Lower leg skin (tissue), 4 donors: ENCODE data around the gene MSH3. TPM values are rescaled to one million over a fixed set of nuclear protein-coding genes. Genes with fewer than 3 reads are reported as not detected.

ENCODE experiments used
- DNase-seq, 2 donors: peaks; one replicate each; pipeline ENCODE4 v3.0.0-alpha.2; 2019; ENCODE audit warnings: low spot score in 2 of 2
- H3K4me3 ChIP-seq: fragments of 200-600 bp; sonication (generic); 2 replicates; pipeline ENCODE4 v1.5.1; 2017; ENCODE audit warnings: mild to moderate bottlenecking, low read depth; ENCODE audit not compliant: poor library complexity, severe bottlenecking
- CTCF ChIP-seq, 3 donors: fragments of 450-650 bp; IDR thresholded peaks; one replicate each; pipeline ENCODE4 v1.5.1; 2016; ENCODE audit warnings: antibody characterized with exemption in 3 of 3, mild to moderate bottlenecking in 3 of 3, moderate library complexity in 2 of 3
- POLR2A ChIP-seq, 2 donors: fragments of 450-650 bp; IDR thresholded peaks; one replicate each; pipeline ENCODE4 v1.6.1; 2016 to 2017; ENCODE audit warnings: antibody characterized with exemption in 2 of 2, mild to moderate bottlenecking in 1 of 2, moderate library complexity in 1 of 2
- WGBS, 2 donors: methylation state at CpG; one replicate each; pipeline ENCODE4 v1.1.5; 2018; 5-methylcytosine and 5-hydroxymethylcytosine counted together
- intact Hi-C: fragments of 100-400 bp; cut with DNase I; formaldehyde crosslinking; loops from one replicate; pipeline ENCODE4 v1.15.0; 2023; ENCODE audit warnings: low total_unique reads
- total RNA-seq, 4 donors: library from RNA; depleted of rRNA; stranded (reverse); fragments of >200 nt; gene quantifications; one replicate each; pipeline ENCODE4 v1.1.0, GENCODE V29; 2016

MSH3 gene
- total RNA-seq, 4 donors from 2014 or later: 8.4 to 17.1 (median 11.4) TPM

DNA sequence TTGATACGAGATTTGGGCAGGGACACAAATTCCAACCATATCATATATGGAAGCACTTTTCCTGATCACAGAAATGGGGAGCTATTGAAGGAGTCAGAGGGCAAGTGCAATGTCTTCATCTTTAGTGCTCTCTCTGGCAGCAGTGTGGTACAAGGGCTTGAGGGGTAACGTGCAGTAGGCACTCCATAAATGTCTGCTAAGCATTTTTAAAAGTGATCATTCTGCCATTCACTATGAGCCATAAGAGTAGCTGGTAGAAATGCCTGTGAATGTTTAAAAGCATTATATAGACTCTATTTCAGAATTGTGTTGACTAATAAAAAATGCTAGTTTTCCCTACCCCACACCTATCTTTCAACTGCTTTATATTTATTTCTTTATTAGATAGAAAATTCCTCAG is 61.4 kb downstream of the MSH3 start:
- no peak overlapping the region for H3K4me3 ChIP-seq
- 97 to 100% methylated on average over 2 of the region's 2 CpGs for WGBS, 2 donors
- intact Hi-C loops: no loop called here
- no peak for DNase-seq
- TF ChIP-seq POLR2A (IDR thresholded peaks at IDR 0.05) (no peak), CTCF (IDR thresholded peaks at IDR 0.05) (no peak)

DNA sequence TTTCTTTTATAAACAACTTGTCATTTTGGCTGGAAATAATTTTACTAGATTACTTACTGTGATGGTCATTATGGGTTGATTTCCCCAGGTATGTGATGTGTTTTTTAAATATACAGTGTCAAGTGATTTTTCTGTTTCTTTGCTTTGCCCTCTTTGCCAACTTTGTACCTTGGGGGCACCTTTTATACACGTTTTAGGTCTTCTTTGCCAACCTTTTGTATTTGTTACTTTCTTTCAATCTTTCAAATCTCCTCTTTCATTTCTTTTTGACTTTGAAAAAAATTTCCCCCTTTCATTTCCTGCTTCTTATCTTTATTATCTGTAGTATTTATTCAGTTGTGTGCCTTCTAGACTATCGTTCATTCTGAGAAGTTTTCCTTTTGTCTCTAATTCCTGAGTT is 65.7 kb downstream of the MSH3 start:
- WGBS, 2 donors: 89 to 91% methylated on average over 2 of the region's 2 CpGs
- intact Hi-C loops: no loop called here
- TF ChIP-seq POLR2A (IDR thresholded peaks at IDR 0.05): no peak
- TF ChIP-seq CTCF (IDR thresholded peaks at IDR 0.05): no peak
- no peak overlapping the region for H3K4me3 ChIP-seq
- no peak for DNase-seq

DNA sequence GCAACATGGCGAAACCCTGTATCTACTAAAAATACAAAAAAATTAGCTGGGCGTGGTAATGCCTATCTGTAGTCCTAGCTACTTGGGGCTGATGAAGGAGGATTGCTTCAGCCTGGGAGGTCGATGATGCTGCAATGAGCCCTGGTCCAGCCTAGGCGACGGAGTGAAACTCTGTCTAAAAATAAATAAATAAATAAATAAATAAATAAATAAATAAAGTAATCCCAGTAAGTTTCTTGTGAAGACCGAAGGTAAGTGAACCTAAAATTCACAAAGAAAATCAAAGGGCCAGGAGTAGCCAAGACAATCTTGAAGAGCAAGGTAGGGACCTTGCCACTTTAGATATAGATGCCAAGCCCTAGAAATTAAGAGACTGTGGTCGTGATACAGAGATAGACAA is 68.5 kb downstream of the MSH3 start:
- intact Hi-C loops: no loop called here
- TF ChIP-seq CTCF (IDR thresholded peaks at IDR 0.05): no peak
- TF ChIP-seq POLR2A (IDR thresholded peaks at IDR 0.05): no peak
- DNase-seq: no peak
- no peak overlapping the region for H3K4me3 ChIP-seq
- WGBS, 2 donors: 97 to 99% methylated on average over 7 of the region's 7 CpGs

DNA sequence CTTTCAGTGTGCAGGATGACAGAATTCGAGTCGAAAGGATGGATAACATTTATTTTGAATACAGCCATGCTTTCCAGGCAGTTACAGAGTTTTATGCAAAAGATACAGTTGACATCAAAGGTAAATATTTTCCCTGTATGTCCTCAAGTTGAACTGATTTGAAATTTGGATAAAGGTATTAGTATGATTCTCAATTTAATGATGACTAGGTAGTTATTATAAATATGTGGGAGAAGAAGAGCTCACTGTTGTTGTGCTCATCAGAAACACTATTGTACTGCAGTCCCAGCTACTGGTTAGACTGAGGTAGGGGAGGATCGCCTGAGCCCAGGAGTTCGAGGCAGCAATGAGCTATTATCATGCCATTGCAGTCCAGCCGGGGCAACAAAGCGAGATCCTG is 71.0 kb downstream of the MSH3 start:
- TF ChIP-seq CTCF (IDR thresholded peaks at IDR 0.05) (no peak), POLR2A (IDR thresholded peaks at IDR 0.05) (no peak)
- H3K4me3 ChIP-seq: no peak overlapping the region
- WGBS, 2 donors: 94 to 96% methylated on average over 6 of the region's 6 CpGs
- intact Hi-C loops: no loop called here
- DNase-seq: no peak

GRCh38 chr5:80736730-80737129 is 82.3 kb downstream of the MSH3 start:
- no peak overlapping the region for H3K4me3 ChIP-seq
- TF ChIP-seq POLR2A (IDR thresholded peaks at IDR 0.05) (no peak), CTCF (IDR thresholded peaks at IDR 0.05) (no peak)
- DNase-seq: no peak
- WGBS, 2 donors: 72 to 73% methylated on average over 4 of the region's 4 CpGs
- intact Hi-C loops: no loop called here

DNA sequence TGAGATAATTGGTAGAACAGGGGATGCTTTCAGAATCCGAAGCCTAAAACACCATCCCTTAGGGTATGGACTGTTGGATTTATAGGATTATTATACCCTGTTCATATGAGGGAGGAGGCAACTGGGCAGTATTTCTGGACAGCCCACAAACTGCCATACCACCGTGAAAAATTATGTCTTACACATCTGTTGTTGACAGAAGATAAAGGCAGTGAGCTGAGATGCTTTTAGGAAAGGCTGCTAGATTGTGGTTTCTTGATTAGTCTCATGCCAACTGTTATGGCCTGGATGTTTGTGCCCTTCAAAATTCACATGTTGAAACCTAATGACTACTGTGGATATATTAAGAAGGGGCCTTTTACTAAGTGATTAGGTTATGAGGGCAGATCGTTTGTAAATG is 84.0 kb downstream of the MSH3 start:
- DNase-seq: no peak
- intact Hi-C loops: no loop called here
- TF ChIP-seq POLR2A (IDR thresholded peaks at IDR 0.05) (no peak), CTCF (IDR thresholded peaks at IDR 0.05) (no peak)
- H3K4me3 ChIP-seq: no peak overlapping the region
- 77 to 78% methylated on average over 3 of the region's 3 CpGs for WGBS, 2 donors
